Measurements from ENCODE around the gene EMILIN2.

DNA sequence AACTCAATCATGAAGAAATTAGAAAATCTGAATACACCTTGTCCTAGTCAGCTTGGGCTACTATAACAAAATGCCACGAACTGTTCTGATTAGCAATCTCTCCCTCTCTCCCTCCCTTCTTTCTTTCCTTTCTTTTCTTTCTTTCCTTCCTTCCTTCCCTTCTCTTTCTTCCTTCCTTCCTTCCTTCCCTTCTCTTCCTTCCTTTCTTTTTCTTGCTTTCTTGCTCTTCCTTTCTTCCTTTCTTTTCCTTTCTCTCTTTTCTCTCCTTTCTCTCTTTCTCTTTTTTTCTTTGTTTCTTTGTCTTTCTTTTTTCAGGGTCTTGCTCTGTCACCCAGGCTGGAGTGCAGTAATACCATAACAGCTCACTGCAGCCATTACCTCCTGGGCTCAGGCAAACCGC lies 23.6 kb upstream of the EMILIN2 start:
- TF ChIP-seq MAX (IDR thresholded peaks at IDR 0.05), result no peak
- TF ChIP-seq CTCF (IDR thresholded peaks at IDR 0.05; ENCODE audit: control extremely low read depth in 1 of 3, insufficient read depth in 1 of 3, low read depth in 1 of 3, low read length in 3 of 3), result no peak
- no peak for TF ChIP-seq CHD2 (IDR thresholded peaks at IDR 0.05; ENCODE audit: low read length)
- no peak for TF ChIP-seq ASH2L (IDR thresholded peaks at IDR 0.05; ENCODE audit: low read length)
- no peak for TF ChIP-seq SIX5 (IDR thresholded peaks at IDR 0.05; ENCODE audit: low read depth, low read length)
- no peak for TF ChIP-seq POLR2A (IDR thresholded peaks at IDR 0.05; ENCODE audit: control extremely low read depth in 1 of 2, low read depth in 2 of 2, low read length in 2 of 2)
- no peak for TF ChIP-seq TAF1 (IDR thresholded peaks at IDR 0.05; ENCODE audit: low read depth, low read length)
- TF ChIP-seq, protein P1, sequence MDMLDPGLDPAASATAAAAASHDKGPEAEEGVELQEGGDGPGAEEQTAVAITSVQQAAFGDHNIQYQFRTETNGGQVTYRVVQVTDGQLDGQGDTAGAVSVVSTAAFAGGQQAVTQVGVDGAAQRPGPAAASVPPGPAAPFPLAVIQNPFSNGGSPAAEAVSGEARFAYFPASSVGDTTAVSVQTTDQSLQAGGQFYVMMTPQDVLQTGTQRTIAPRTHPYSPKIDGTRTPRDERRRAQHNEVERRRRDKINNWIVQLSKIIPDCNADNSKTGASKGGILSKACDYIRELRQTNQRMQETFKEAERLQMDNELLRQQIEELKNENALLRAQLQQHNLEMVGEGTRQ (IDR thresholded peaks at IDR 0.05; ENCODE audit: low read length), result no peak
- TF ChIP-seq SIRT6 (IDR thresholded peaks at IDR 0.05; ENCODE audit: low read length), result no peak
- TF ChIP-seq GTF2F1 (IDR thresholded peaks at IDR 0.05; ENCODE audit: borderline replicate concordance, low read depth, low read length), result no peak
- no peak for TF ChIP-seq SIN3A (conservative IDR thresholded peaks at IDR 0.05 in 1 of 2, IDR thresholded peaks at IDR 0.05 in 1 of 2; ENCODE audit: low read depth in 1 of 2, low read length in 2 of 2)
